ENCODE measurements around the gene KAZN.
A peak's percentile ranks its signal among the peaks of the same experiment; 100 is the strongest.

The KAZN gene

GRCh38 chr1:15153842-15154479 lies 555.5 kb downstream of the KAZN start:
- DNase-seq (ENCODE audit: extremely low spot score), result peak; percentile 78
- ChIA-PET POLR2A (interaction anchor here (1.5 kb wide), 1 partner anchor 118 kb away, joined by 5 read pairs; no protein-coding TSS in a partner anchor), CTCF (interaction anchor here (1.2 to 1.6 kb wide), 4 partner anchors 12 to 151 kb away, joined by 3 to 4 read pairs (median 4); no protein-coding TSS in a partner anchor)
- TF ChIP-seq ARNT (IDR thresholded peaks at IDR 0.05) (no peak), L3MBTL2 (conservative IDR thresholded peaks at IDR 0.05) (peak; percentile 61), LEF1 (IDR thresholded peaks at IDR 0.05; ENCODE audit: borderline replicate concordance) (0 out of 2 replicates have a peak, but pooled peaks have one; percentile 34)

- ChIA-PET POLR2A (no interaction called here), CTCF (interaction anchor here (1.6 kb wide), 1 partner anchor 150 kb away, joined by 4 read pairs; no protein-coding TSS in a partner anchor)
- DNase-seq (ENCODE audit: extremely low spot score), result peak; percentile 30
- TF ChIP-seq TARDBP (IDR thresholded peaks at IDR 0.05), result no peak
- TF ChIP-seq HDGF (IDR thresholded peaks at IDR 0.05; ENCODE audit: borderline replicate concordance), result no peak
- TF ChIP-seq FOXA1 (IDR thresholded peaks at IDR 0.05), result no peak
- no peak for TF ChIP-seq SUZ12 (IDR thresholded peaks at IDR 0.05)
- no peak for TF ChIP-seq NFRKB (IDR thresholded peaks at IDR 0.05)
- TF ChIP-seq CTBP1 (IDR thresholded peaks at IDR 0.05; ENCODE audit: borderline replicate concordance), result no peak
- no peak for TF ChIP-seq ELF4 (IDR thresholded peaks at IDR 0.05)
- no peak for TF ChIP-seq BHLHE40 (IDR thresholded peaks at IDR 0.05; ENCODE audit: borderline replicate concordance)
- no peak; the same call in 1 of the 2 replicates for TF ChIP-seq L3MBTL2 (conservative IDR thresholded peaks at IDR 0.05)
Observed at GRCh38 chr1:15154480-15155036, 556.1 kb downstream of the KAZN start.

- POLR2A ChIA-PET, result no interaction called here
- TF ChIP-seq NFRKB (IDR thresholded peaks at IDR 0.05) (no peak), CTBP1 (IDR thresholded peaks at IDR 0.05; ENCODE audit: borderline replicate concordance) (no peak), PKNOX1 (IDR thresholded peaks at IDR 0.05) (no peak), TARDBP (IDR thresholded peaks at IDR 0.05) (no peak), FOXA1 (IDR thresholded peaks at IDR 0.05) (no peak), BHLHE40 (IDR thresholded peaks at IDR 0.05; ENCODE audit: borderline replicate concordance) (no peak), SP1 (IDR thresholded peaks at IDR 0.05) (no peak), ZNF384 (IDR thresholded peaks at IDR 0.05) (no peak), FOXK2 (IDR thresholded peaks at IDR 0.05) (no peak), ELF4 (IDR thresholded peaks at IDR 0.05) (no peak), LEF1 (IDR thresholded peaks at IDR 0.05; ENCODE audit: borderline replicate concordance) (no peak)
- CTCF ChIA-PET, result interaction anchor here (1.6 kb wide), 1 partner anchor 149 kb away, joined by 4 read pairs; no protein-coding TSS in a partner anchor
Observed at GRCh38 chr1:15155191-15155590, 556.7 kb downstream of the KAZN start.

GRCh38 chr1:15155888-15156741 lies 557.6 kb downstream of the KAZN start:
- CTCF ChIA-PET, result interaction anchor here (0.8 to 1.1 kb wide), 2 partner anchors 44 to 94 kb away, joined by 3 to 4 read pairs; no protein-coding TSS in a partner anchor
- TF ChIP-seq LEF1 (IDR thresholded peaks at IDR 0.05; ENCODE audit: borderline replicate concordance) (no peak), ARNT (IDR thresholded peaks at IDR 0.05) (no peak), SP1 (IDR thresholded peaks at IDR 0.05) (no peak), PKNOX1 (IDR thresholded peaks at IDR 0.05) (no peak), FOXK2 (IDR thresholded peaks at IDR 0.05) (no peak), ELF4 (IDR thresholded peaks at IDR 0.05) (no peak), TARDBP (IDR thresholded peaks at IDR 0.05) (no peak), FOXA1 (IDR thresholded peaks at IDR 0.05) (no peak), CTBP1 (IDR thresholded peaks at IDR 0.05; ENCODE audit: borderline replicate concordance) (no peak), NFRKB (IDR thresholded peaks at IDR 0.05) (no peak), FOXM1 (IDR thresholded peaks at IDR 0.05; ENCODE audit: borderline replicate concordance) (no peak), ZNF384 (IDR thresholded peaks at IDR 0.05) (no peak), BHLHE40 (IDR thresholded peaks at IDR 0.05; ENCODE audit: borderline replicate concordance) (no peak), HDGF (IDR thresholded peaks at IDR 0.05; ENCODE audit: borderline replicate concordance) (no peak), L3MBTL2 (conservative IDR thresholded peaks at IDR 0.05) (no peak), SUZ12 (IDR thresholded peaks at IDR 0.05) (no peak)
- POLR2A ChIA-PET, result interaction anchor here (0.9 to 1.3 kb wide), 3 partner anchors 14 to 45 kb away, joined by 3 to 4 read pairs (median 3); no protein-coding TSS in a partner anchor
- no peak for DNase-seq (ENCODE audit: extremely low spot score)

More at GRCh38 chr1:15155191-15155590, 556.7 kb downstream of the KAZN start:
- no peak for DNase-seq (ENCODE audit: extremely low spot score)

GRCh38 chr1:15156807-15157380 lies 558.4 kb downstream of the KAZN start:
- CTCF ChIA-PET, result interaction anchor here (0.8 to 1.1 kb wide), 2 partner anchors 44 to 93 kb away, joined by 3 to 4 read pairs; no protein-coding TSS in a partner anchor
- no peak for DNase-seq (ENCODE audit: extremely low spot score)
- POLR2A ChIA-PET, result interaction anchor here (1.0 to 1.3 kb wide), 2 partner anchors 15 to 44 kb away, joined by 3 read pairs; no protein-coding TSS in a partner anchor
- TF ChIP-seq LEF1 (IDR thresholded peaks at IDR 0.05; ENCODE audit: borderline replicate concordance), result no peak

All from HEK293T (cell line).